K562 (cell line): ENCODE measurements around the gene CYP4F11. TPM values are rescaled to one million over a fixed set of nuclear protein-coding genes. Genes with fewer than 3 reads are reported as not detected.

ENCODE experiments used
- ATAC-seq: fragments of 200-7000 bp; cut with Tn5 transposase; 3 replicates; pipeline ENCODE4 v1.9.1; 2020; ENCODE audit warnings: moderate library complexity
- BruUV-seq: library from RNA; stranded (reverse); fragments of 400-500 nt; replicated peaks from 2 replicates; lab custom pipeline; 2021; lab: Mats Ljungman, UMichigan
- CTCF ChIA-PET: fragments of 300-600 bp; formaldehyde crosslinking; extraction: SDS; loops from one replicate; lab custom pipeline; 2021; ENCODE audit warnings: low intra/inter-chr PET ratio; lab: Yijun Ruan, JAX
- POLR2A ChIA-PET: fragments of 300-600, 350-650 bp; sonication (Branson Sonifier 250); formaldehyde crosslinking; extraction: SDS; loops from one replicate; lab custom pipeline; 2021; ENCODE audit warnings: antibody characterized with exemption, inconsistent platforms; lab: Yijun Ruan, JAX
- DNase-seq, 4 experiments: peaks; one replicate each; pipeline versions ENCODE4 v3.0.0 to v3.0.0-alpha.2; 2011 to 2018; ENCODE audit warnings: low spot score in 3 of 4, mixed read lengths in 3 of 4; ENCODE audit errors: extremely low read depth in 1 of 4
- FAIRE-seq: peaks from 2 replicates; lab custom pipeline; 2011; peaks lifted over from hg19 to GRCh38; lab: Jason Lieb, UNC
- H2AFZ ChIP-seq: 2 replicates; pipeline ENCODE4 v1.6.0; 2011; ENCODE audit warnings: low read depth, low read length, control low read depth, inconsistent platforms
- H3K27ac ChIP-seq: fragments of 200-600 bp; 3 replicates; pipeline ENCODE4 v1.8.0; 2011; ENCODE audit warnings: low read depth, mild to moderate bottlenecking, control low read depth, inconsistent platforms, low read length, moderate library complexity, mixed read lengths; ENCODE audit errors: extremely low read depth
- H3K27me3 ChIP-seq, 2 experiments: fragments of 300-600 bp in 1 of 2; 2 replicates in 1 of 2; 3 replicates in 1 of 2; pipeline versions ENCODE4 v1.6.0 to v1.8.0; 2011; ENCODE audit warnings: inconsistent platforms in 2 of 2, low read length in 2 of 2, mild to moderate bottlenecking in 1 of 2, mixed read lengths in 1 of 2, moderate library complexity in 1 of 2; ENCODE audit not compliant: control insufficient read depth in 2 of 2, insufficient read depth in 2 of 2
- H3K36me3 ChIP-seq: fragments of 300-600 bp; 3 replicates; pipeline ENCODE4 v1.8.0; 2011; ENCODE audit warnings: mild to moderate bottlenecking, low read length, inconsistent platforms; ENCODE audit not compliant: control insufficient read depth, insufficient read depth
- H3K4me1 ChIP-seq, 2 experiments: fragments of 200-600 bp in 1 of 2; replicated peaks in 1 of 2; 2 replicates in 1 of 2; 3 replicates in 1 of 2; pipeline versions ENCODE4 v1.5.1 to v1.8.0; 2011; ENCODE audit warnings: inconsistent platforms in 2 of 2, low read length in 2 of 2, mild to moderate bottlenecking in 1 of 2, mixed read lengths in 1 of 2, moderate library complexity in 1 of 2; ENCODE audit not compliant: control insufficient read depth in 2 of 2, insufficient read depth in 2 of 2
- H3K4me2 ChIP-seq: 2 replicates; pipeline ENCODE4 v1.6.1; 2011; ENCODE audit warnings: low read length, control low read depth, inconsistent platforms, mixed read lengths; ENCODE audit not compliant: insufficient read depth
- H3K4me3 ChIP-seq: fragments of 200-600 bp; sonication (generic), shearing (Covaris generic); 2 replicates; pipeline ENCODE4 v1.5.1; 2016; ENCODE audit warnings: control low read depth, inconsistent platforms
- H3K79me2 ChIP-seq: fragments of 200-600 bp; 3 replicates; pipeline ENCODE4 v1.8.0; 2011; ENCODE audit warnings: low read length, inconsistent platforms; ENCODE audit not compliant: control insufficient read depth, insufficient read depth
- H3K9ac ChIP-seq, 2 experiments: 2 replicates each; pipeline versions ENCODE4 v1.6.0 to v1.6.1; 2011; ENCODE audit warnings: low read depth in 2 of 2, low read length in 2 of 2, control low read depth in 1 of 2, inconsistent platforms in 1 of 2, mild to moderate bottlenecking in 1 of 2, mixed read lengths in 1 of 2; ENCODE audit not compliant: insufficient read depth in 1 of 2
- H3K9me1 ChIP-seq: one replicate; pipeline ENCODE4 v1.6.0; 2011; ENCODE audit warnings: inconsistent platforms, mild to moderate bottlenecking, low read length, moderate library complexity; ENCODE audit not compliant: control insufficient read depth, insufficient read depth
- H3K9me3 ChIP-seq: replicated peaks from 2 replicates; pipeline ENCODE4 v1.5.1; 2011; ENCODE audit warnings: low read depth, low read length, inconsistent platforms; ENCODE audit not compliant: control insufficient read depth, insufficient read depth
- H4K20me1 ChIP-seq: replicated peaks from 2 replicates; pipeline ENCODE4 v1.6.1; 2011; ENCODE audit warnings: low read length, inconsistent platforms, mixed read lengths; ENCODE audit not compliant: control insufficient read depth, insufficient read depth
- ARID4B ChIP-seq: sonication (generic); formaldehyde crosslinking; IDR thresholded peaks from 2 replicates; pipeline ENCODE4 v1.8.0; 2022; ENCODE audit warnings: mild to moderate bottlenecking, missing genetic modification reagents
- CBX1 ChIP-seq: sonication (generic); IDR thresholded peaks from 2 replicates; pipeline ENCODE4 v1.6.1; 2016; ENCODE audit warnings: antibody characterized with exemption, low read depth, mild to moderate bottlenecking
- CBX3 ChIP-seq, 2 experiments: IDR thresholded peaks; 1 replicate in 1 of 2; 2 replicates in 1 of 2; pipeline ENCODE4 v1.6.1; 2012; ENCODE audit warnings: inconsistent platforms in 2 of 2, low read length in 2 of 2, borderline replicate concordance in 1 of 2, control low read depth in 1 of 2
- HLTF ChIP-seq: fragments of 450-650 bp; IDR thresholded peaks from 2 replicates; pipeline ENCODE4 v1.6.1; 2016
- ID3 ChIP-seq, 2 experiments: fragments of 250-450 bp in 1 of 2; fragments of 450-650 bp in 1 of 2; sonication (Bioruptor Pico) in 1 of 2; IDR thresholded peaks; 2 replicates each; pipeline versions ENCODE4 v1.6.1 to v1.8.0; 2016 to 2021; ENCODE audit warnings: mild to moderate bottlenecking in 2 of 2, moderate library complexity in 2 of 2, missing compliant biosample characterization in 1 of 2, missing genetic modification characterization in 1 of 2
- RBFOX2 ChIP-seq: fragments of 200-400 bp; formaldehyde crosslinking; IDR thresholded peaks from 2 replicates; pipeline ENCODE4 v1.6.1; 2017; ENCODE audit warnings: low read depth, mild to moderate bottlenecking, low read length, moderate library complexity
- RERE ChIP-seq: sonication (generic); formaldehyde crosslinking; IDR thresholded peaks from 2 replicates; pipeline ENCODE4 v1.8.0; 2023; ENCODE audit warnings: missing genetic modification reagents, mild to moderate bottlenecking, borderline replicate concordance
- SMAD2 ChIP-seq: fragments of 150-350 bp; IDR thresholded peaks from 2 replicates; pipeline ENCODE4 v1.6.1; 2014; ENCODE audit warnings: low read depth, mild to moderate bottlenecking, low read length
- ZFP30 ChIP-seq: fragments of 250-450 bp; sonication (Bioruptor Pico); IDR thresholded peaks from 2 replicates; pipeline ENCODE4 v1.8.0; 2022; ENCODE audit warnings: moderate library complexity, mild to moderate bottlenecking, inconsistent platforms, borderline replicate concordance
- ZNF146 ChIP-seq: IDR thresholded peaks from one replicate; pipeline ENCODE4 v1.6.1; 2018; ENCODE audit warnings: missing compliant biosample characterization; ENCODE audit not compliant: unreplicated experiment
- ZNF174 ChIP-seq: fragments of 250-450 bp; sonication (Bioruptor Pico); IDR thresholded peaks from 2 replicates; pipeline ENCODE4 v1.4.0; 2020; ENCODE audit warnings: mild to moderate bottlenecking
- ZNF41 ChIP-seq: fragments of 250-450 bp; sonication (Bioruptor Pico); conservative IDR thresholded peaks from 2 replicates; pipeline ENCODE4 v1.4.0; 2020; ENCODE audit warnings: mild to moderate bottlenecking
- WGBS: fragments of 100-300 bp; shearing (Covaris generic); methylation state at CpG from one replicate; pipeline ENCODE4 v1.1.6; 2016; ENCODE audit warnings: low coverage, mixed read lengths; ENCODE audit not compliant: insufficient coverage; ENCODE audit errors: missing lambda C conversion rate; 5-methylcytosine and 5-hydroxymethylcytosine counted together
- in situ Hi-C: fragments of 300-500 bp; cut with MboI; formaldehyde crosslinking; loops from 4 replicates; pipeline ENCODE4 v1.15.0; 2018; ENCODE audit warnings: inconsistent platforms, mixed read lengths
- intact Hi-C: fragments of 100-400 bp; cut with micrococcal nuclease; formaldehyde crosslinking; loops from 2 replicates; pipeline ENCODE4 v1.14.2; 2022
- polyA plus RNA-seq, 8 experiments: library from polyadenylated mRNA; depleted of rRNA in 4 of 8; stranded (reverse) in 5 of 8; unstranded in 3 of 8; fragments of >200 nt; fragmentation: Nextera tagmentation in 2 of 8; fragmentation: Illumina TruSeq in 1 of 8; extraction: Ambion mirVana in 2 of 8; extraction: Trizol in 1 of 8; gene quantifications; 2 replicates each; pipeline versions ENCODE4 v1.2.1 to v1.2.3, GENCODE V29; 2011 to 2014; ENCODE audit warnings: inconsistent platforms in 1 of 8, missing spikeins in 1 of 8
- total RNA-seq, 7 experiments: library from RNA; depleted of rRNA in 6 of 7; stranded (reverse); fragments of >200 nt in 6 of 7; fragmentation: Illumina TruSeq in 2 of 7; extraction: Trizol in 2 of 7; gene quantifications; 2 replicates each; pipeline versions ENCODE4 v1.2.1 to v1.2.3, GENCODE V29; 2011 to 2021; ENCODE audit warnings: low replicate concordance in 1 of 7

CYP4F11 gene
- total and polyA plus RNA-seq, 9 of the 15 experiments (the other 6 are each of a cell fraction or from before 2014, with no cell fraction given), result 0.03 TPM; not detected in 8

- FAIRE-seq (no peak), ATAC-seq (peak; percentile 60; the same call in 1 of the 3 replicates), DNase-seq (peak; percentile 36 to 69 (median 50))
- intact Hi-C loops (no loop called here), in situ Hi-C loops (no loop called here)
- Histone ChIP-seq H3K27ac (no peak overlapping the region), H2AFZ (no peak overlapping the region), H3K27me3 (no peaks in the 10 kb centered on the region), H3K4me3 (no peak overlapping the region), H3K4me2 (no peak overlapping the region), H4K20me1 (no peaks in the 10 kb centered on the region; the same call in 1 of the 2 replicates), H3K9ac (no peak overlapping the region), H3K4me1 (no peaks in the 10 kb centered on the region), H3K79me2 (no peaks in the 10 kb centered on the region), H3K9me1 (no peaks in the 10 kb centered on the region), H3K36me3 (no peaks in the 10 kb centered on the region), H3K9me3 (no peaks in the 10 kb centered on the region)
- POLR2A ChIA-PET, result no interaction called here
- 6% methylated on average over 6 of the region's 6 CpGs for WGBS
- CTCF ChIA-PET, result no interaction called here
- no TSS peak for BruUV-seq
- TF ChIP-seq ZNF174 (CRISPR knock-in tag) (no peak), HLTF (peak; percentile 69; the same call in 1 of the 2 replicates), ZNF146 (CRISPR knock-in tag) (no peak), RBFOX2 (no peak), ZNF41 (CRISPR knock-in tag) (no peak), CBX3 (IDR thresholded peaks at IDR 0.05; ENCODE audit: borderline replicate concordance in 1 of 2, low read length in 2 of 2) (peak in 1 of 2 experiments; percentile 50; a peak in 1 of 3 replicates), RERE (CRISPR knock-in tag) (no peak), ID3 (CRISPR knock-in tag; IDR thresholded peaks at IDR 0.05) (no peak), ID3 (tag; IDR thresholded peaks at IDR 0.05) (no peak), CBX1 (0 out of 2 replicates have a peak, but pooled peaks have one; percentile 53), ARID4B (CRISPR knock-in tag) (0 out of 2 replicates have a peak, but pooled peaks have one; percentile 30), ZFP30 (CRISPR knock-in tag) (no peak), SMAD2 (no peak)
These were observed 28.0 kb upstream of the CYP4F11 start for GRCh38 chr19:15962319-15962718.
